Measurements from ENCODE around the gene PIK3CB. TPM values are rescaled to one million over a fixed set of nuclear protein-coding genes. Genes with fewer than 3 reads are reported as not detected.

The PIK3CB gene
- total RNA-seq, 1 experiment from 2014 or later, result 29.7 TPM

DNA sequence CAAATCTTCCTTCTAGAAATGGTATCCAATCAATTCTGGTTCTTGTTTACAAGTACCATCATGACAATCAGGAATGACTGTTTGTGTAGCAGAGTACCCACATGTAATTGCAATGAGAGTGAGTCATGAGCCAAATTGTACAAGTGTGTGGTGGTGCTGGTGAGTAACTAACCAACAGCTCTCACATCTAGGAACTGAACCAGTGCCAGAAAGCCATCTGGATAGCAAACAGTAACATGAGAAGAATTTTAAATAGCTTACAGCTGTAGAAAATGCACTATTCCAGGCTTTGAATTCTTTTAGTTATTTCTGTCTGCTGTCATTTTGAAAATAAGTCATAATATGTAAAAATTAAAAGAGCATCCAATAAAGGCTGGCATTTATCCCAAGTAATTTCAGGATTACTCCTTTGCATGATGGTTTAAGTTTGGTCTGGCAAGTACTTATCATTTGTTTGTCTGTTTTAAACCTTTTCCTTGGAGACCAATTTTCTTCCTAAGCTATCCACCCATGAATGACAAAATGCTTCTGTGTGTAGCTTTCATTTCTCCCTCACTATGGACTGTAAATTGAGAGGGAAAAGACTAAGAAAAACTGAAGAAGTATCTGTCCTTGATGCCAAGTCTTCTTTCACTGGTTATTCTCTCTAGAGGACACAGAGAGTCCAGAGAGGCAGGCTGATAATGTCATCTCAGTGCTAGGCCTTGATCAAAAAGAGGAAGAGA is 60.0 kb downstream of the PIK3CB start:
- Mint-ChIP-seq H3K36me3 (ENCODE audit: insufficient read depth, unreplicated experiment) (no peaks in the 10 kb centered on the region), H3K27ac (ENCODE audit: unreplicated experiment) (no peak overlapping the region), H3K4me3 (ENCODE audit: unreplicated experiment) (no peak overlapping the region), H3K4me1 (ENCODE audit: low read depth, unreplicated experiment) (no peaks in the 10 kb centered on the region), H3K9me3 (ENCODE audit: unreplicated experiment) (no peaks in the 10 kb centered on the region), H3K27me3 (ENCODE audit: insufficient read depth, unreplicated experiment) (no peaks in the 10 kb centered on the region)
- TF ChIP-seq, protein P1, sequence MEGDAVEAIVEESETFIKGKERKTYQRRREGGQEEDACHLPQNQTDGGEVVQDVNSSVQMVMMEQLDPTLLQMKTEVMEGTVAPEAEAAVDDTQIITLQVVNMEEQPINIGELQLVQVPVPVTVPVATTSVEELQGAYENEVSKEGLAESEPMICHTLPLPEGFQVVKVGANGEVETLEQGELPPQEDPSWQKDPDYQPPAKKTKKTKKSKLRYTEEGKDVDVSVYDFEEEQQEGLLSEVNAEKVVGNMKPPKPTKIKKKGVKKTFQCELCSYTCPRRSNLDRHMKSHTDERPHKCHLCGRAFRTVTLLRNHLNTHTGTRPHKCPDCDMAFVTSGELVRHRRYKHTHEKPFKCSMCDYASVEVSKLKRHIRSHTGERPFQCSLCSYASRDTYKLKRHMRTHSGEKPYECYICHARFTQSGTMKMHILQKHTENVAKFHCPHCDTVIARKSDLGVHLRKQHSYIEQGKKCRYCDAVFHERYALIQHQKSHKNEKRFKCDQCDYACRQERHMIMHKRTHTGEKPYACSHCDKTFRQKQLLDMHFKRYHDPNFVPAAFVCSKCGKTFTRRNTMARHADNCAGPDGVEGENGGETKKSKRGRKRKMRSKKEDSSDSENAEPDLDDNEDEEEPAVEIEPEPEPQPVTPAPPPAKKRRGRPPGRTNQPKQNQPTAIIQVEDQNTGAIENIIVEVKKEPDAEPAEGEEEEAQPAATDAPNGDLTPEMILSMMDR (IDR thresholded peaks at IDR 0.05; ENCODE audit: insufficient read depth in 1 of 2, low read depth in 1 of 2, low read length in 1 of 2, severe bottlenecking in 1 of 2, unreplicated experiment in 1 of 2), result no peak
- Histone ChIP-seq H3K4me3 (ENCODE audit: low read depth, low read length) (no peak overlapping the region), H3K4me1 (no peaks in the 10 kb centered on the region), H3K36me3 (ENCODE audit: control insufficient read depth, insufficient read depth, low read length) (no peaks in the 10 kb centered on the region), H3K27me3 (replicated peaks; ENCODE audit: control insufficient read depth, insufficient read depth, low read length) (no peaks in the 10 kb centered on the region), H3K9me3 (peaks cover 4% of the 10 kb centered on the region; the same call in 1 of the 2 replicates)
- CTCF ChIA-PET, result no interaction called here
- POLR2A ChIA-PET, result no interaction called here
- no peak for DNase-seq
- intact Hi-C loops (cut with micrococcal nuclease; ENCODE audit: unreplicated experiment), result no loop called here
- BruUV-seq (replicated peaks), result no TSS peak

DNA sequence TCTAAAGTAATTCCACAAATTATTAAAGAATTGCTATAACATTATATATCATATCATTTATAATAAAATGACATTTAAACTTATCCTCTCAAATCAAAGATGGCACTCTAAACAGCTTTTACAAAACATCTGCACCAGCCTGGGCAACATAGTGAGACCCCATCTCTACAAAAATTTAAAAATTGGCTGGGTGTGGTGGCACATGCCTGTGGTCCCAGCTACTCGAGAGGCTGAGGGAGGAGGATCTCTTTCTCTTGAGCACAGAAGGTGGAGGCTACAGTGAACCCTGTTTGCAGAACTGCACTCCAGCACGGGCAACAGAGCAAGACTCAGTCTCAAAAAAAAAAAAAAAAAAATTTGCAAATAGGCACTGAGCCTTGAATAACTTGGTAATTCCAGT is 63.1 kb downstream of the PIK3CB start:
- H3K4me1 Mint-ChIP-seq (ENCODE audit: low read depth, unreplicated experiment), result no peaks in the 10 kb centered on the region
- H3K36me3 Mint-ChIP-seq (ENCODE audit: insufficient read depth, unreplicated experiment), result peaks cover 14% of the 10 kb centered on the region
- Histone ChIP-seq H3K36me3 (ENCODE audit: control insufficient read depth, insufficient read depth, low read length) (peaks cover 9% of the 10 kb centered on the region), H3K27me3 (replicated peaks; ENCODE audit: control insufficient read depth, insufficient read depth, low read length) (no peaks in the 10 kb centered on the region), H3K9me3 (peaks cover 23% of the 10 kb centered on the region), H3K4me3 (ENCODE audit: low read depth, low read length) (no peak overlapping the region), H3K4me1 (no peaks in the 10 kb centered on the region)
- H3K27me3 Mint-ChIP-seq (ENCODE audit: insufficient read depth, unreplicated experiment), result no peaks in the 10 kb centered on the region
- no TSS peak for BruUV-seq (replicated peaks)
- TF ChIP-seq, protein P1 (IDR thresholded peaks at IDR 0.05; ENCODE audit: insufficient read depth in 1 of 2, low read depth in 1 of 2, low read length in 1 of 2, severe bottlenecking in 1 of 2, unreplicated experiment in 1 of 2), result no peak
- H3K9me3 Mint-ChIP-seq (ENCODE audit: unreplicated experiment), result no peaks in the 10 kb centered on the region
- intact Hi-C loops (cut with micrococcal nuclease; ENCODE audit: unreplicated experiment), result no loop called here
- ChIA-PET POLR2A (interaction anchor here (0.7 kb wide), 1 partner anchor 9 kb away, joined by 3 read pairs; no protein-coding TSS in a partner anchor), CTCF (no interaction called here)
- DNase-seq, result no peak
- H3K27ac Mint-ChIP-seq (ENCODE audit: unreplicated experiment), result no peak overlapping the region
- no peak overlapping the region for H3K4me3 Mint-ChIP-seq (ENCODE audit: unreplicated experiment)

DNA sequence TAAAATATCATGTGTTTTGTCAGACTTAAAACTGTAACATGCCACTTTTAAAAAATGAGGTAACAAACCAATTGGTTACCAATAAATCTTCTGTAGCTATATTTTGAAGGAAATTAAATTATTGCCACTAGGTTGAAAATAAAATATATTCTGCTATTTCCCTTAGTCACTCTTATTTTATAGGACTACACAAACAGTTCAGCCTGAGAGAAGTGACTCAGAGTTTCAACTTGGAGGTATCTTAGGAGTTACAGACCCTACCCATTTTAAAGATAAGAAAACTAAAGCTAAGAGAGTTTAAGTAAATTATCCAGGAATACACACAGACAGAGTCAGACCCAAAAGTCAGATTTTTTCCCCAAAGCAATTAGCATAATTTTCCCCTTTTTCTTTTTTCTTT is 65.1 kb downstream of the PIK3CB start:
- peaks cover 9% of the 10 kb centered on the region for H3K36me3 ChIP-seq (ENCODE audit: control insufficient read depth, insufficient read depth, low read length)
- intact Hi-C loops (cut with micrococcal nuclease; ENCODE audit: unreplicated experiment), result no loop called here
- no peaks in the 10 kb centered on the region for H3K27me3 ChIP-seq (replicated peaks; ENCODE audit: control insufficient read depth, insufficient read depth, low read length)
- CTCF ChIA-PET, result interaction anchor here (0.8 kb wide), 1 partner anchor 146 kb away, joined by 3 read pairs; no protein-coding TSS in a partner anchor
- Mint-ChIP-seq H3K4me1 (ENCODE audit: low read depth, unreplicated experiment) (no peaks in the 10 kb centered on the region), H3K4me3 (ENCODE audit: unreplicated experiment) (no peak overlapping the region), H3K36me3 (ENCODE audit: insufficient read depth, unreplicated experiment) (peaks cover 24% of the 10 kb centered on the region), H3K27me3 (ENCODE audit: insufficient read depth, unreplicated experiment) (no peaks in the 10 kb centered on the region), H3K9me3 (ENCODE audit: unreplicated experiment) (no peaks in the 10 kb centered on the region), H3K27ac (ENCODE audit: unreplicated experiment) (no peak overlapping the region)
- no peak overlapping the region for H3K4me3 ChIP-seq (ENCODE audit: low read depth, low read length)
- POLR2A ChIA-PET, result no interaction called here
- DNase-seq, result no peak
- H3K9me3 ChIP-seq, result peaks cover 23% of the 10 kb centered on the region
- TF ChIP-seq, protein P1 (IDR thresholded peaks at IDR 0.05; ENCODE audit: insufficient read depth in 1 of 2, low read depth in 1 of 2, low read length in 1 of 2, severe bottlenecking in 1 of 2, unreplicated experiment in 1 of 2), result no peak
- no peaks in the 10 kb centered on the region for H3K4me1 ChIP-seq
- BruUV-seq (replicated peaks), result no TSS peak
